ENCODE data around the gene MUS81.

- TF ChIP-seq MYC (IDR thresholded peaks at IDR 0.05; ENCODE audit: low read depth, low read length) (no peak), CTCF (IDR thresholded peaks at IDR 0.05; ENCODE audit: extremely low read depth in 1 of 2, insufficient read depth in 1 of 2, low read depth in 1 of 2, low read length in 2 of 2) (no peak), POLR2A (IDR thresholded peaks at IDR 0.05; ENCODE audit: low read depth, low read length) (no peak)
These were observed 19.8 kb downstream of the MUS81 start for GRCh38 chr11:65880027-65880426.

Measured in endothelial cell of umbilical vein (primary cell).